ENCODE data around the gene CEACAM4. TPM values are rescaled to one million over a fixed set of nuclear protein-coding genes. Genes with fewer than 3 reads are reported as not detected.

Gene CEACAM4
- total RNA-seq, 1 experiment from 2014 or later, result not detected

DNA sequence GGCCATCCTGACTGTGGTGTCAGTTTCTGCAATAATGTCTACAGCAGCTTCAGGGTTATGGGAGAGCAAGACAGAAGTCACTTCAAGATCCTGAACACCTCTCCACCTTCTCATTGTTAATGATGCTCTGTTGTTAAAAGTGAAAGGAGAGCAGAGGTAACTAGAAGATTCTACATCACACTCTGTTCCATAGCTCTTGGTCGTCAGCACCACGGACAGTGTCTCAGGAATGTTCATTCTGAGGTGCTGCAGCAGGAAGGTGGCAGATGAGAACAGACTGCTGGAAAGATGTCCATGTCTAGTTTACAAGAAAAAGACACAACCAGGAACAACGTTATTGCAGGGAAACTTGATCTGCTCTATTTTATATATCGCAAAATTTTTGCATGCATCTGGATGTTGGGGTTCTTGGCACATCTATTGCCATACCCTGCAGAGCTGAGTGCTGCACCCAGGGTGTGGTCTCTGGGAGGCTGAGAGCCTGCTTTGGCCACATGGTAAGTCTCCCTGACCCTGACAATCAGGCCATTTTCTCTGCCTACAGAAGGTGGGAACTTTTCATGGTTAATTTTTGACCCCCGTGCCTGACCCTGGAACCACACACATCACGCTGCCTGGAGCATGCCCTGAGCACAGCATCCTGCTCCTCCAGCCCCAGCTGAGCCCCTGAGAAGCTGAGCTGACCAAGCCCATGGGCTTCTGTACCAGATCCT is 38.2 kb downstream of the CEACAM4 start:
- Histone ChIP-seq H4K20me1 (ENCODE audit: insufficient read depth) (no peaks in the 10 kb centered on the region), H3K9me2 (ENCODE audit: insufficient read depth) (no peaks in the 10 kb centered on the region), H3K9me3 (ENCODE audit: control insufficient read depth in 1 of 2, insufficient read depth in 1 of 2, low read depth in 1 of 2, low read length in 2 of 2) (no peaks in the 10 kb centered on the region), H3K27ac (ENCODE audit: low read depth, low read length) (no peak overlapping the region), H3K4me3 (replicated peaks in 1 of 2; ENCODE audit: low read depth in 1 of 2, low read length in 2 of 2) (no peak overlapping the region), H3K36me3 (ENCODE audit: control insufficient read depth in 1 of 2, insufficient read depth in 2 of 2, low read length in 2 of 2) (no peaks in the 10 kb centered on the region), H3K9ac (ENCODE audit: low read length) (no peak overlapping the region), H3K27me3 (ENCODE audit: insufficient read depth, low read length) (0 out of 2 replicates have a peak, but pooled peaks cover 4% of the 10 kb centered on the region), H3K4me2 (ENCODE audit: low read length) (no peak overlapping the region), H2AFZ (ENCODE audit: low read depth, low read length, poor library complexity, severe bottlenecking) (no peak overlapping the region), H3K79me2 (ENCODE audit: insufficient read depth, low read length) (no peaks in the 10 kb centered on the region), H3K4me1 (ENCODE audit: control insufficient read depth in 1 of 2, insufficient read depth in 2 of 2, low read length in 2 of 2) (no peaks in the 10 kb centered on the region)
- ChIA-PET POLR2A (no interaction called here), CTCF (interaction anchor here (1.5 kb wide), 1 partner anchor 9 kb away, joined by 5 read pairs; no protein-coding TSS in a partner anchor), RAD21 (ENCODE audit: low non-redundant PET in 1 of 2, low total read pairs in 2 of 2, uncharacterized antibody in 2 of 2, unreplicated experiment in 2 of 2) (no interaction called here)
- ATAC-seq (no peak), DNase-seq (ENCODE audit: low read depth, low spot score) (no peak)
- intact Hi-C loops (cut with micrococcal nuclease), result no loop called here
- no TSS peak for BruUV-seq (replicated peaks)
- TF ChIP-seq, protein P1, sequence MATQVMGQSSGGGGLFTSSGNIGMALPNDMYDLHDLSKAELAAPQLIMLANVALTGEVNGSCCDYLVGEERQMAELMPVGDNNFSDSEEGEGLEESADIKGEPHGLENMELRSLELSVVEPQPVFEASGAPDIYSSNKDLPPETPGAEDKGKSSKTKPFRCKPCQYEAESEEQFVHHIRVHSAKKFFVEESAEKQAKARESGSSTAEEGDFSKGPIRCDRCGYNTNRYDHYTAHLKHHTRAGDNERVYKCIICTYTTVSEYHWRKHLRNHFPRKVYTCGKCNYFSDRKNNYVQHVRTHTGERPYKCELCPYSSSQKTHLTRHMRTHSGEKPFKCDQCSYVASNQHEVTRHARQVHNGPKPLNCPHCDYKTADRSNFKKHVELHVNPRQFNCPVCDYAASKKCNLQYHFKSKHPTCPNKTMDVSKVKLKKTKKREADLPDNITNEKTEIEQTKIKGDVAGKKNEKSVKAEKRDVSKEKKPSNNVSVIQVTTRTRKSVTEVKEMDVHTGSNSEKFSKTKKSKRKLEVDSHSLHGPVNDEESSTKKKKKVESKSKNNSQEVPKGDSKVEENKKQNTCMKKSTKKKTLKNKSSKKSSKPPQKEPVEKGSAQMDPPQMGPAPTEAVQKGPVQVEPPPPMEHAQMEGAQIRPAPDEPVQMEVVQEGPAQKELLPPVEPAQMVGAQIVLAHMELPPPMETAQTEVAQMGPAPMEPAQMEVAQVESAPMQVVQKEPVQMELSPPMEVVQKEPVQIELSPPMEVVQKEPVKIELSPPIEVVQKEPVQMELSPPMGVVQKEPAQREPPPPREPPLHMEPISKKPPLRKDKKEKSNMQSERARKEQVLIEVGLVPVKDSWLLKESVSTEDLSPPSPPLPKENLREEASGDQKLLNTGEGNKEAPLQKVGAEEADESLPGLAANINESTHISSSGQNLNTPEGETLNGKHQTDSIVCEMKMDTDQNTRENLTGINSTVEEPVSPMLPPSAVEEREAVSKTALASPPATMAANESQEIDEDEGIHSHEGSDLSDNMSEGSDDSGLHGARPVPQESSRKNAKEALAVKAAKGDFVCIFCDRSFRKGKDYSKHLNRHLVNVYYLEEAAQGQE (IDR thresholded peaks at IDR 0.05; ENCODE audit: low read depth), result peak; percentile 99; the same call in 1 of the 2 replicates
- no peak for TF ChIP-seq JUND (IDR thresholded peaks at IDR 0.05)

DNA sequence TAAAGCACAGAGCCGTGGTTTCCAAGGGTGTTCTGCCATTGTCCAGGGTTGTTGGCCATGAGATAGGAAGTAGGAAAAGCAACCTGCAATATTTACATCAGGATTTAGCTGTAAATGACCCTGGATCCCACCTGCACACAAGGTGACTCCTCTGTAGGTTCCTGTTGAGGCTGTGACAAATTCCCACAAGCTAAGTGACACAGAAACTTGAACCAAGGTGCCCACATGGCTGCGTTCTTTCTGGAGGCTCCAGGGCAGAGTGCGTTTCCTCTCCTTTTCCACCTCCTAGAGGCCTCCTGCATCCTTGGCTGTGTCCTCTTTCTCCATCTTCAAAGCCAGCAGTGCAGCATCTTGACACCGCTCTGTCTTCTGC is 39.0 kb downstream of the CEACAM4 start:
- no peak for DNase-seq (ENCODE audit: low read depth, low spot score)
- no TSS peak for BruUV-seq (replicated peaks)
- no peak overlapping the region for H3K4me2 ChIP-seq (ENCODE audit: low read length)
- intact Hi-C loops (cut with micrococcal nuclease), result no loop called here
- H3K27ac ChIP-seq (ENCODE audit: low read depth, low read length), result no peak overlapping the region
- H3K9me3 ChIP-seq (ENCODE audit: control insufficient read depth in 1 of 2, insufficient read depth in 1 of 2, low read depth in 1 of 2, low read length in 2 of 2), result no peaks in the 10 kb centered on the region; a peak in 1 of 4 replicates
- no peak overlapping the region for H3K9ac ChIP-seq (ENCODE audit: low read length)
- no peaks in the 10 kb centered on the region for H3K4me1 ChIP-seq (ENCODE audit: control insufficient read depth in 1 of 2, insufficient read depth in 2 of 2, low read length in 2 of 2)
- no peak for TF ChIP-seq POLR2A (IDR thresholded peaks at IDR 0.05; ENCODE audit: borderline replicate concordance, extremely low read depth, insufficient read depth, insufficient read length)
- no peak for TF ChIP-seq SIN3A (IDR thresholded peaks at IDR 0.05; ENCODE audit: low read depth)
- TF ChIP-seq, protein P2, sequence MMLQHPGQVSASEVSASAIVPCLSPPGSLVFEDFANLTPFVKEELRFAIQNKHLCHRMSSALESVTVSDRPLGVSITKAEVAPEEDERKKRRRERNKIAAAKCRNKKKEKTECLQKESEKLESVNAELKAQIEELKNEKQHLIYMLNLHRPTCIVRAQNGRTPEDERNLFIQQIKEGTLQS (IDR thresholded peaks at IDR 0.05), result no peak
- TF ChIP-seq EZH2phosphoT487 (IDR thresholded peaks at IDR 0.05; ENCODE audit: borderline replicate concordance), result no peak
- TF ChIP-seq ZNF274 (IDR thresholded peaks at IDR 0.05; ENCODE audit: low read depth, low read length), result no peak
- no peak for TF ChIP-seq RAD21 (IDR thresholded peaks at IDR 0.05; ENCODE audit: low read depth)
- TF ChIP-seq EZH2 (IDR thresholded peaks at IDR 0.05), result no peak
- TF ChIP-seq ELF1 (IDR thresholded peaks at IDR 0.05; ENCODE audit: borderline replicate concordance, low read depth), result no peak
- ChIA-PET POLR2A (no interaction called here), RAD21 (ENCODE audit: low non-redundant PET in 1 of 2, low total read pairs in 2 of 2, uncharacterized antibody in 2 of 2, unreplicated experiment in 2 of 2) (no interaction called here), CTCF (interaction anchor here (1.5 kb wide), 1 partner anchor 9 kb away, joined by 5 read pairs; no protein-coding TSS in a partner anchor)
- H3K79me2 ChIP-seq (ENCODE audit: insufficient read depth, low read length), result no peaks in the 10 kb centered on the region
- no peaks in the 10 kb centered on the region for H3K36me3 ChIP-seq (ENCODE audit: control insufficient read depth in 1 of 2, insufficient read depth in 2 of 2, low read length in 2 of 2)
- H2AFZ ChIP-seq (ENCODE audit: low read depth, low read length, poor library complexity, severe bottlenecking), result no peak overlapping the region
- ATAC-seq, result no peak
- H3K4me3 ChIP-seq (replicated peaks in 1 of 2; ENCODE audit: low read depth in 1 of 2, low read length in 2 of 2), result no peak overlapping the region
- H3K27me3 ChIP-seq (ENCODE audit: insufficient read depth, low read length), result 0 out of 2 replicates have a peak, but pooled peaks cover 4% of the 10 kb centered on the region
- H4K20me1 ChIP-seq (ENCODE audit: insufficient read depth), result no peaks in the 10 kb centered on the region
- H3K9me2 ChIP-seq (ENCODE audit: insufficient read depth), result no peaks in the 10 kb centered on the region

All from HCT116 (cell line).